GM18858 (cell line): ENCODE measurements around the gene SELP.
"Not testable (repeated sequence)": the region's sequence is repeated elsewhere in the genome, so short reads cannot be mapped to it uniquely, and the experiment has no call there.

Source experiments
- ATAC-seq: cut with Tn5 transposase; IDR thresholded peaks from one replicate; pipeline ENCODE4 v1.9.1; 2021; ENCODE audit not compliant: unreplicated experiment

The SELP gene

GRCh38 chr1:169630006-169630405 is at the start of gene SELP:
TSS of gene SELP (minus strand) at chr1:169630124. CDS start at chr1:169630074, 50 bp downstream.
- no peak for ATAC-seq

DNA sequence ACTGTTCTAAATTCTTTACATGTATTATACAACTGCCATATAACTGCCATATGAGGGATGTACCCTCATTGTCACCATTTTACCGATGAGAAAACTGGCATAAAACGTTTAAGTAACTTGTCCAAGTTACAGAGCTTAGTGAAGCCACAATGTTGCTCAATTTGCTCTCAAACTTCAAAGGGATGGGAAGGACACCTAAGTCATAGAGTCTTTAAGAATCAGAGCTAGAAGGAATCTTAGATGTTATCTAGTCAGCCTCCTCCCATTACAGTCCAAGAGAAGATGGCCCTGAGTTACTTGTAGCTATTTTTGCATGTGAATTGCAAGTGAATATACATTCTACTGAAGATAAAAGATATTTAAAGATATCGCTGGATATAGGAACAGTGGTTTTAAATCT is 49.8 kb upstream of the SELP start:
- no peak for ATAC-seq

DNA sequence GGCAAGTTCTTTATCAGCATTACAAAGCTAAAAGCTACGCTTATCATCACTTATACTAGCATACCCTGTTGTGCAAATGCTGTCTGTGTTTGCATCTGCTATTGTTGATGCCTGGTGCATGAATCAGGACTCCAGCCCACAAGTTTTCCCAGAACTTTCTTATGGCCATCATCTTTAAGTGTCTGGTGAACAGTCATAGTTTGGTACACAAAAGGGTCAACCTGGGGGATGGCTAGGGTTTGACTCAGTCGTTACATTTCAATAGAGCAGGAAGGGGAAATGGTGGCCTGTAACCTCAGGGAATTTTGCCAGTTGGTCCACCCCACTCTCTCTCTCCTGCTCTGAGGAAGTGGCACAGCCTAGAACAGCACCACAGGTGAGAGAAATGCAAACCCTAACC is 46.1 kb upstream of the SELP start:
- no peak for ATAC-seq

DNA sequence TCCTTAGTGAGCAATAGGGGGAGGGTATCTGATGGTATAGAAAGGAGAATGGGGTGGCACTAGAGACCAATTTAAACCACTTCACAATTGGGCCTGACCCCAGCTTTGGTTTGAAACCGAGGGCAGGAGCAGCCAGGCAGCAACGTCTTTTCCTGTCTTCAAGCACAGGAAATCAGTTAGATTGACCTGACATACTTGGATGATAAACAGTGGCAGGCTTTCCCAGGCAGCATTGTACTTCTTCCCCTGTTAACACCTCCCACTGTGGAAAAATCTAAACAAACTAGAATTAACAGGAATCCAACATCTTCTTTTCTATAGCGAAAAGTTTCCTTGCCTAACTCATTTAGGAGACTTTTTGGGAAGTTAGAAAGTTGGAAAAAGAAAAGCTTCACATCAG is 40.9 kb upstream of the SELP start:
- no peak for ATAC-seq

DNA sequence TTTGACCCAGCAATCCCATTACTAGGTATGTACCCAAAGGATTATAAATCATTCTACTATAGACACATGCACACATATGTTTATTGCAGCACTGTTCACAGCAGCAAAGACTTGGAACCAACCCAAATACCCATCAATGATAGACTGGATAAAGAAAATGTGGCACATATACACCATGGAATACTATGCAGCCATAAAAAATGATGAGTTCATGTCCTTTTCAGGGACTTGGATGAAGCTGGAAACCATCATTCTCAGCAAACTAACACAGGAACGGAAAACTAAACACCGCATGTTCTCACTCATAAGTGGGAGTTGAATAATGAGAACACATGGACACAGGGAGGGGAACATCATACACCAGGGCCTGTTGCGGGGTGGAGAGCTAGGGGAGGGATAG is 40.3 kb upstream of the SELP start:
- not testable (repeated sequence) for ATAC-seq

GRCh38 chr1:169667699-169668596 is 38.0 kb upstream of the SELP start:
- not testable (repeated sequence) for ATAC-seq

- peak; percentile 80 for ATAC-seq
Measured at GRCh38 chr1:169667227-169667639, 37.3 kb upstream of the SELP start.

DNA sequence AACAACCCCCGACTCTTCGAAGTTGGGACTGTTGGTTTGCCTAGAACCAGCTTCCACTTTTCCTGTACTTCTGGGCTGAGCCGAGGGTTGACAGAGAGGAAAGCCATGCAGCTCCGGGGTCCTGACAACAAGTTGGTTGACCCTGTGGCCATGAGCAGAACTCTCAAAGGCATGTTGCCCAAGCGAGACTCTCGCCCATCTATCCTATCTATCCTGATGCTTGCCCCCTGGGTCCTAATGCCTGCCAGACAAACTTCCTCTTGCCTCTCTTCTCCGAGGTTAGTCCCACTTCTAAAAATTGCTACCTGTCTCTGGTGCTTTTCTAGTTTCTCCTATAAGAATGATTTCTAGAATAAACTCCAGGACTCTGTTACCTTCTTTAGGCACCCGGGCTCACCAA is 32.8 kb upstream of the SELP start:
- not testable (repeated sequence) for ATAC-seq

GRCh38 chr1:169661066-169661465 is 31.1 kb upstream of the SELP start:
- not testable (repeated sequence) for ATAC-seq

DNA sequence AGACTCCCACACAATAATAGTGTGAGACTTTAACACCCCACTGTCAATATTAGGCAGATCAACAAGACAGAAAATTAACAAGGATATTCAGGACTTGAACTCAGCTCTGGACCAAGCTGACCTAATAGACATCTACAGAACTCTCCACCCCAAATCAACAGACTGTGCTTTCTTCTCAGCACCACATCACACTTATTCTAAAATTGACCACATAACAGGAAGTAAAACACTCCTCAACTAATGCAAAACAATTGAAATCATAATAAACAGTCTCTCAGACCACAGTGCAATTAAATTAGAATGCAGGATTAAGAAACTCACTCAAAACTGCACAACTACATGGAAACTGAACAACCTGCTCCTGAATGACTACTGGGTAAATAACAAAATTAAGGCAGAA is 28.9 kb upstream of the SELP start:
- ATAC-seq: not testable (repeated sequence)

- no peak for ATAC-seq
Measured at GRCh38 chr1:169653873-169654272, 23.9 kb upstream of the SELP start.

DNA sequence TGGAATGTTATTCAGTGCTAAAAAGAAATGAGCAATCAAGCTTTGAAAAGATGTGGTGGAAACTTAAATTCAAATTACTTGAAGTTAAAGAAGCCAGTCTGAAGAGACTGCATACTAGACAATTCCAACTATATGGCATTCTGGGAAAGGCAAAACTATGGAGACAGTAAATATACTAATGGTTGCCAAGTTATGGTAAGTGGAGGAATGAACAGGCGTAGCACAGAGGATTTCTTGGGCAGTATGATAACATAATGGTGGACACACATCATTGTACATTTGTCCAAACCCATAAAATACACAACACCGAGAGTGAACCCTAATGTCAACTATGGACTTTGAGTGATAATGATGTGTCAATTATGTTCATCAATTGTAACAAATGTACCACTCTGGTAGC is 21.1 kb upstream of the SELP start:
- no peak for ATAC-seq

- no peak for ATAC-seq
Measured at GRCh38 chr1:169650551-169650950, 20.6 kb upstream of the SELP start.

DNA sequence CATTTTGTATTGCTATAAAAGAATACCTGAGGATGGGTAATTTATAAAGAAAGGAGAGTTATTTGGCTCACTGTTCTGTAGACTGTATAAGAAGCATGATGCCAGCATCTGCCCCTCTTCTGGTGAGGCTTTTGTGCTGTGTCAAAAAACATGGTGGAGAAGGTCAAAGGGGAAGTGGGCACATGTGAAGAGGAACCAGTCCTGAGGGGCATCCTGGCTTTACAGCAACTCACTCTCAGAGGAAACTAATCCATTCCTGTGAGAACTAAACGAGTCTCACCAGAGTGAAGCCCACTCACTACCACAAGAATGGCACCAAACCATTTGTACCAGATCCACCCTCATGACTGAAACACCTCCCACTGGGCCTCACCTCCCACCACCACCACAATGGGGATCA is 18.8 kb upstream of the SELP start:
- no peak for ATAC-seq

- no peak for ATAC-seq
Measured at GRCh38 chr1:169648187-169648586, 18.3 kb upstream of the SELP start.

- no peak for ATAC-seq
Measured at GRCh38 chr1:169647512-169647911, 17.6 kb upstream of the SELP start.

- ATAC-seq: no peak
Measured at GRCh38 chr1:169644297-169644696, 14.4 kb upstream of the SELP start.

GRCh38 chr1:169634877-169635276 is 5.0 kb upstream of the SELP start:
- no peak for ATAC-seq

DNA sequence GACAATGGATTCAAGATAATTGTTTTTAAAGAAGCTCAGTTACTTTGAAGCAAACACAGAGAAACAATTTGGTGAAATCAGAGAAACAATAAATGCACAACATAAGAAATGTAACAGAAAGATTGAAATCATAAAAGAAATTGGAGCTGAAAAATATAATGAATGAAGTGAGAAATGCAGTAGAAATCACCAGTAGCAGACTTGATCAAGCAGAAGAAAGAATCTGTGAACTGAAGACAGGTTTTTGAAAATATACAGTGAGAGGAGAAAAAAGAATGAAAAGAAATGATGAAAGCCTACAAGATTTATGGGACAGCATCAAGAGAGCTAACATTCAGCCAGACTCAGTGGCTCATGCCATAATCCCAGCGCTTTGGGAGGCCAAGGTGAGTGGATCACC is 4.2 kb upstream of the SELP start:
- ATAC-seq: no peak

GRCh38 chr1:169631249-169631648 is 1.3 kb upstream of the SELP start:
- ATAC-seq: no peak

GRCh38 chr1:169624912-169625311 is 5.0 kb downstream of the SELP start:
- ATAC-seq: no peak

DNA sequence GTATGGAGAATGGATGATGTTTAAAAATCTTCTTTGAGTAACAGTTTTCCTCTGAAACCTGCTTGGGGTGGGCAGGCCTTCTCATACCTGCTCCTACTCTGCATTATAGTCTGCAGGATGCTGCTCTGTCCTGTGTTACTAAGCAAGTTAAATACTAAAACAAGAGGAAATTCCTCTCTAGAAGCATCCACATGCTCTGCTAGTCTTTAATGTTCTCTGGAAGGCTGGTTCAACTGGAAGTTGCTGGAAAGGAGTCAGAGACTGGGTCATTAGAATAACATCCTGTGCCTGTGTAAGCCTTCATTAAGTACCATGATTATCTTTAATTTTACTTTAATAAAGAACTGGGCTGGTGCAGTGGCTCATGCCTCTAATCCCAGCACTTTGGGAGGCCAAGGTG is 5.8 kb downstream of the SELP start:
- ATAC-seq: no peak
